Measurements from ENCODE around the gene COIL.

COIL gene

DNA sequence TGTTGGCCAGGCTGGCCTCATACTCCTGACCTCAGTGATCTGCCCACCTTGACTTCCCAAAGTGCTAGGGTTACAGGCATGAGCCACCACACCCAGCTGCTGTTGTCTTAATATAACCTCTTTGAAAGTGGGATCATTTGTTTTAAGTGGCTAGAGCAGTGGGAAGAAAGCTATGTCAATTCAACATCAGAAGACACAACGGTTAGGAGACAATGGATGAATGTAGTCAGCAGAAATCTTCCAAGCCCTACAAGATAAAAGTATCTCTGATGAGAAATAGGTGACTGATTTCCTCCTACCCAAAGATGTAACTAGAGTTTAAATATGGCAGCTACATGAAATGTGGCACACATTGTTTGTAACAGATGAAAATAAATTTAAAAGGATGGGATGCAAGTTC, 27.0 kb downstream of the COIL start:
- Histone ChIP-seq H3K4me1 (ENCODE audit: control insufficient read depth in 1 of 2, insufficient read depth in 2 of 2, low read length in 2 of 2) (no peaks in the 10 kb centered on the region), H3K9me3 (ENCODE audit: control insufficient read depth in 1 of 2, low read length in 2 of 2) (no peaks in the 10 kb centered on the region), H3K4me3 (ENCODE audit: low read depth in 1 of 2, low read length in 2 of 2) (no peak overlapping the region), H3K27me3 (ENCODE audit: low read depth, low read length) (no peaks in the 10 kb centered on the region), H3K27ac (ENCODE audit: low read length) (no peak overlapping the region), H3K36me3 (ENCODE audit: control insufficient read depth in 1 of 2, insufficient read depth in 2 of 2, low read length in 2 of 2) (peaks cover 14 to 40% of the 10 kb centered on the region in 2 donors)

DNA sequence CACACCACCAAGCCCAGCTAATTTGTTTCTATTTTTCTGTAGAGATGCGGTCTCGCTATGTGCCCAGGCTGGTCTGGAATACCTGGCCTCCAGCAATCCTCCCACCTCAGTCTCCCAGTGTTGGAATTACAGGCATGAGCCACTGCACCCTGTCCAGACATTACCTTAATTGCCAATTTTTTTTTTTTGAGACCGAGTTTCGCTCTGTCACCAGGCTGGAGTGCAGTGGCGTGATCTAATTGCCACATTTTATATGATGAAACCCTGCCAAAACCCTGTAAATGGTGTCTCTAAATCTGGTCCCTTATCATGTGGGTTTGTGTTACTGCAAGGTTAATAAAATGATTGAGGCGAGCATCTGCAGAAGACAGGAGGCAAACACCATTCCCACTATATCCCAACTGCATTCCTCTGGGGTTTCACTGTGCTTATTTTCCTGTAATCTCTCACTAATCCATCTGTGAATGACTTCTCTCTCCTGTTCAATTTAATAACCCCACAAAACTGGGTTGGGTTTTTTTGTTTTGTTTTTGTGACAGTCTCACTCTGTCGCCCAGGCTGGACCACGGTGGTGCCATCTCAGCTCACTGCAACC, 27.6 kb downstream of the COIL start:
- Histone ChIP-seq H3K9me3 (ENCODE audit: control insufficient read depth in 1 of 2, low read length in 2 of 2) (no peaks in the 10 kb centered on the region), H3K27ac (ENCODE audit: low read length) (no peak overlapping the region), H3K4me3 (ENCODE audit: low read depth in 1 of 2, low read length in 2 of 2) (no peak overlapping the region), H3K36me3 (ENCODE audit: control insufficient read depth in 1 of 2, insufficient read depth in 2 of 2, low read length in 2 of 2) (peaks cover 14 to 38% of the 10 kb centered on the region in 2 donors), H3K4me1 (ENCODE audit: control insufficient read depth in 1 of 2, insufficient read depth in 2 of 2, low read length in 2 of 2) (no peaks in the 10 kb centered on the region), H3K27me3 (ENCODE audit: low read depth, low read length) (no peaks in the 10 kb centered on the region)

DNA sequence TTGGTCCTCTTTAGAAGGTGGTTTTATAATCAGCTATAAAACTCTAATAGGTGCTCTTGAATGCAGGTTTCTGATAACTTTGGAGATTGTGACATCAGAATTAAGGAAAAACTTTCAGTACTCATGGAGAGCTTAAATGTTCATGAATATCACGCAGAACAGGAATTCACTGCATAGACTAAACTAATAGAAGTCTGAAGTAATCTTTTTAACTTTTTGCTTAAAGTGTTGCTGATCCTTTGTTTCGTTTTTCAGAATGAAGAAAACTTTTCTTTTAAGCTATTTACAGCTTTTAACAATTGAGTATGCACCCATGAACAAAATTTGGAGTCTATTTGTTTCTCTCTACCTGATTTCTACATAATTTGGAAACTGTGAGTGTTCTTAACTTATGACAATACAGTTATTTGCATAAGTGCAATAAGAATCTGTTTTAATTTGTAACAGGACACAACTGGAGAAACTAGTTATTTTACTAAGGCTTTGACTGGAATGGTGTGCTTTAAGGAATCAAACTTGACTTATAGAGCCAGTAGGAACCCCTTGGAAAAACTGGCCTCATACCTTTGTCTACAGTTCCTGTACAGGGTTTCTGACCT, 30.0 kb downstream of the COIL start:
- Histone ChIP-seq H3K4me1 (ENCODE audit: control insufficient read depth in 1 of 2, insufficient read depth in 2 of 2, low read length in 2 of 2) (no peaks in the 10 kb centered on the region), H3K9me3 (ENCODE audit: control insufficient read depth in 1 of 2, low read length in 2 of 2) (no peaks in the 10 kb centered on the region), H3K27ac (ENCODE audit: low read length) (no peak overlapping the region), H3K27me3 (ENCODE audit: low read depth, low read length) (no peaks in the 10 kb centered on the region), H3K4me3 (ENCODE audit: low read depth in 1 of 2, low read length in 2 of 2) (no peak overlapping the region), H3K36me3 (ENCODE audit: control insufficient read depth in 1 of 2, insufficient read depth in 2 of 2, low read length in 2 of 2) (peaks cover 5 to 24% of the 10 kb centered on the region in 2 donors)

DNA sequence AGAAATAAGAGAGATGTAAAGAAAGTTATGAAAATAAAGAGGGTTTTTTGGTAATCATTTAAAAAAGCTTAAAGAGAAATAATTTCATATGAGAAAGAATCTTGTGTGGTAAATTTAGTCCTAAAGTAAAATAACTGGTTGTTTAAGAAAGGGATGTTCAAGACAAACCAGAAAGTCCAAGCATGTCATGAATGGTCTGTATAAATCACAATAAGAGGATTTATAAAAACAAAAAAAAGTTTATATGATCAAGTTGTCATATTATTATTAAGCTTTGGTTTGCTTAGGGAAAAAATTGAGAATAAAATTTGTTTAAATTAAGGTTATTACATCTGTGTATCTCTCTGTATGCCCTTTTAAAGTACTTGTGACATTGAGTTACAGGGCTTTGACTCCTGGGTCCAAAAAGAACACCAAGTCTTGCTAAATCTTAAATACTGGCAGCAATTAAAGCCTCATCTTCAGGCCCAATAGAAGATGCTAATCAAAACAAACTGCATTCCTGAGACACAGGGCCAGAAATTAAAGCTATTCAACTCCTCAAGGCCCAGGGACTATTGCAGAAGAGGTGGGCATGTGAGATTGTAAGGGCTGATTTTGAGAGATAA, 31.4 kb downstream of the COIL start:
- peaks cover 5 to 10% of the 10 kb centered on the region in 2 donors for H3K36me3 ChIP-seq (ENCODE audit: control insufficient read depth in 1 of 2, insufficient read depth in 2 of 2, low read length in 2 of 2)
- H3K27ac ChIP-seq (ENCODE audit: low read length), result no peak overlapping the region
- H3K4me3 ChIP-seq (ENCODE audit: low read depth in 1 of 2, low read length in 2 of 2), result no peak overlapping the region
- no peaks in the 10 kb centered on the region for H3K9me3 ChIP-seq (ENCODE audit: control insufficient read depth in 1 of 2, low read length in 2 of 2)
- H3K27me3 ChIP-seq (ENCODE audit: low read depth, low read length), result no peaks in the 10 kb centered on the region
- no peaks in the 10 kb centered on the region for H3K4me1 ChIP-seq (ENCODE audit: control insufficient read depth in 1 of 2, insufficient read depth in 2 of 2, low read length in 2 of 2)

DNA sequence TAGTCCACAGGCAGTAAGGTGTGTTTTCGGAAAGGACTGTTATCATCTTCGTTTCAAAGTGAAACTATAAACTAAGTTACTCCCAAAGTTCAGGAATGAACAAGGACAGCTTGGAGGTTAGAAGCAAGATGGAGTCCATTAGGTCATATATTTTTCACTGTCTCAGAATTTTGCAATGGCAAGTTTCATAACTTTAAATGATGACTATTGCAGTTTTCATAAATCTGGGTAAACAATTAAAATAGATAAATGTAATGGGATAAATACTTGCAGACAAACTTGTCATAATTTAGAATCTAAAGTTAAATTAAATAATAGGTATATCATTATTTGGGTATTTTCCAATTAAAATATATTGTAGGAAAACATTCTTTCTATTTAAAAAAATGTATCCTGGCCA, 32.3 kb downstream of the COIL start:
- H3K36me3 ChIP-seq (ENCODE audit: control insufficient read depth in 1 of 2, insufficient read depth in 2 of 2, low read length in 2 of 2), result peaks cover 0 to 1% of the 10 kb centered on the region in 2 donors
- no peak overlapping the region for H3K4me3 ChIP-seq (ENCODE audit: low read depth in 1 of 2, low read length in 2 of 2)
- H3K27ac ChIP-seq (ENCODE audit: low read length), result no peak overlapping the region
- no peaks in the 10 kb centered on the region for H3K4me1 ChIP-seq (ENCODE audit: control insufficient read depth in 1 of 2, insufficient read depth in 2 of 2, low read length in 2 of 2)
- H3K27me3 ChIP-seq (ENCODE audit: low read depth, low read length), result no peaks in the 10 kb centered on the region
- H3K9me3 ChIP-seq (ENCODE audit: control insufficient read depth in 1 of 2, low read length in 2 of 2), result no peaks in the 10 kb centered on the region

DNA sequence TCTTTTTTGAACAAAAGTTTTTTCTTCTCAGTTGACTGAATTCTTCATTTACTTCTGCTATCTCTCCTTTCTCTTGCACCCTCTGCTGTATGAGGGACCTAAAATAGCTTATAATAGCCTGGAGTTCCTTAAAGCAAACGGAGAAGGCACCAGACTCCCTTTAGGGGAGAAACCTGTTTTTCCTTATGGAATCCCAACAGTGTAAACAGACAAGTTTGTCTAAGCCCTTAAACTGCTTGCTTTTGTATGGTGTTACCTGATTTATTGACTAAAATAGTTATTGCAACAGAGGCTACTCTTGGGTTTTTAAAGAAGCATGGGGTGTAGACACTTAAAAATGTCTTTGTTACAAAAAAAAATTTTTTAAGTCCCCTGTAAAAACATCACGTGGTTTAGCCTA, 34.1 kb downstream of the COIL start:
- H3K4me3 ChIP-seq (ENCODE audit: low read depth in 1 of 2, low read length in 2 of 2), result no peak overlapping the region
- H3K9me3 ChIP-seq (ENCODE audit: control insufficient read depth in 1 of 2, low read length in 2 of 2), result no peaks in the 10 kb centered on the region

DNA sequence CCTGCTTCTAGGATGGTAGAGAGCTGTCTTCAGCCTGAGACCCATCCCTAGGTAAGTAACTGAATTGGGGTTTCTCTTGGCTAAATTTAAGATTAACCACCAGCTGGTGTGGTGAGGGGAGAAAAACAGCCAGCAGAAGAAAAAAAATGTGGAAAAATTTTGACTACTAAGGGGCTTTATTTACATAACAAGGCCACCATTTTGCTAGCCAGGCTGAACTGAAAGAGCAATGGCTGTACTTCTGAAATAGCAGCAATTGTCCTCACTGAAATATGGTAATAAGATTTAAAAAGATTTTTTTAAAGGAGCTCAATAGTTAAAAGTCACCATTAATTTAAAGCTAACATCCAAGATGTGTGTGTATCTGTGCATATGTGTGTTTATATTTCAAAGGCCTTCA, 34.6 kb downstream of the COIL start:
- H3K4me1 ChIP-seq (ENCODE audit: control insufficient read depth in 1 of 2, insufficient read depth in 2 of 2, low read length in 2 of 2), result no peaks in the 10 kb centered on the region
- no peaks in the 10 kb centered on the region for H3K36me3 ChIP-seq (ENCODE audit: control insufficient read depth in 1 of 2, insufficient read depth in 2 of 2, low read length in 2 of 2)
- no peak overlapping the region for H3K27ac ChIP-seq (ENCODE audit: low read length)
- H3K4me3 ChIP-seq (ENCODE audit: low read depth in 1 of 2, low read length in 2 of 2), result no peak overlapping the region
- no peaks in the 10 kb centered on the region for H3K27me3 ChIP-seq (ENCODE audit: low read depth, low read length)
- no peaks in the 10 kb centered on the region for H3K9me3 ChIP-seq (ENCODE audit: control insufficient read depth in 1 of 2, low read length in 2 of 2)

More for the DNA sequence above, 34.1 kb downstream of the COIL start:
- no peaks in the 10 kb centered on the region for H3K4me1 ChIP-seq (ENCODE audit: control insufficient read depth in 1 of 2, insufficient read depth in 2 of 2, low read length in 2 of 2)
- H3K27me3 ChIP-seq (ENCODE audit: low read depth, low read length), result no peaks in the 10 kb centered on the region
- no peak overlapping the region for H3K27ac ChIP-seq (ENCODE audit: low read length)
- H3K36me3 ChIP-seq (ENCODE audit: control insufficient read depth in 1 of 2, insufficient read depth in 2 of 2, low read length in 2 of 2), result no peaks in the 10 kb centered on the region

DNA sequence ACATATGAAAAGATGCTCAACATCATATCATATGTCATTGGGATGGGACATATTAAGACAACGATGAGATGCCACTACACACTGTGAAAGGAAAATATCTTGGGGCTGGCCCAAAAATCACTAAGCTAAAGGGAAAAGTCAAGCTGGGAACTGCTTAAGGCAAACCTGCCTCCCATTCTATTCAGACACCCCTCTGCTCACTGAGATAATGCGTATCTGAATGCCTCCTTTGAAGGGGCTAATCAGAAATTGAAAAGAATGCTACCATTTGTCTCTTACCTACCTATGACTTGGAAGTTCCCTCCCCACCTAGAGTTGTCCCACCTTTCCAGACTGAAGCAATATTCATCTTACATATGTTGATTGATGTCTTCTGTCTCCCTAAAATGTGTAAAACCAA, 35.8 kb downstream of the COIL start:
- Histone ChIP-seq H3K27ac (ENCODE audit: low read length) (no peak overlapping the region), H3K36me3 (ENCODE audit: control insufficient read depth in 1 of 2, insufficient read depth in 2 of 2, low read length in 2 of 2) (no peaks in the 10 kb centered on the region), H3K9me3 (ENCODE audit: control insufficient read depth in 1 of 2, low read length in 2 of 2) (no peaks in the 10 kb centered on the region), H3K4me3 (ENCODE audit: low read depth in 1 of 2, low read length in 2 of 2) (no peak overlapping the region), H3K27me3 (ENCODE audit: low read depth, low read length) (no peaks in the 10 kb centered on the region), H3K4me1 (ENCODE audit: control insufficient read depth in 1 of 2, insufficient read depth in 2 of 2, low read length in 2 of 2) (no peaks in the 10 kb centered on the region)

DNA sequence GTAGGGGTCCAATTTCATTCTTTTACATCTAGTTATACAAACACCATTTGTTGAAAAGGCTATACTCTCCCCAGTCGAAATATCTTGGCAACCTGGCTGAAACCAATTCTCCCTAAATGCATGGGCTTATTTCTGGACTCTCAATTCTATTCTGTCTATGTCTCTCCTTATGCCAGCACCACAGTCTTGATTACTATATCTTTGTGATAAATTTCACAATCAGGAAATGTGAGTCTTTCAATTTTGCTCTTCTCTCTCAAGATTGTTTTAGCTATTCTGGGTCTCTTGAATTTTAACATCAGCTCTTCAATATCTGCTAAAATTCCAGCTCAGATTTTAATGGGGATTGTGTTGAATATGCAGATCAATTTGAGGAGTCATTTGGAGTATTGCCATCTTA, 41.1 kb downstream of the COIL start:
- no peaks in the 10 kb centered on the region for H3K27me3 ChIP-seq (ENCODE audit: low read depth, low read length)
- H3K27ac ChIP-seq (ENCODE audit: low read length), result no peak overlapping the region
- H3K4me1 ChIP-seq (ENCODE audit: control insufficient read depth in 1 of 2, insufficient read depth in 2 of 2, low read length in 2 of 2), result peaks cover 9% of the 10 kb centered on the region in 2 donors
- no peak overlapping the region for H3K4me3 ChIP-seq (ENCODE audit: low read depth in 1 of 2, low read length in 2 of 2)
- no peaks in the 10 kb centered on the region for H3K9me3 ChIP-seq (ENCODE audit: control insufficient read depth in 1 of 2, low read length in 2 of 2)
- H3K36me3 ChIP-seq (ENCODE audit: control insufficient read depth in 1 of 2, insufficient read depth in 2 of 2, low read length in 2 of 2), result no peaks in the 10 kb centered on the region

DNA sequence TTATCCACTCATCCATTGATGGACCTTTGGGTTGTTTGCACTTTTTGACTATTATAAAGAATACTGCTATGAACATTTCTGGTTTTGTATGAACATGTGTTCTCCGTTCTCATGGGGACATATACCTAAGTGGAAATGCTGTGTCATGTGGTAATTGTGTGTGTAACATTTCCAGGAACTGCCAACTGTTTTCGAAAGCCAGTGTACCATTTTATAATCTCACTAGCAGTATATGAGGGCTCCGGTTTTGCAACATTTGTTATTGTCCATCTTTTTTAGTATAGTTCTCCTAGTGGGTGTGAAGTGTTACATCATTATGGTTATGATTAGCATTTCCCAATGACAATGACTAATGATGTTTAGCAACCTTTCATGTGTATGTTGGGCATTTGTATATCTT, 41.9 kb downstream of the COIL start:
- Histone ChIP-seq H3K4me3 (ENCODE audit: low read depth in 1 of 2, low read length in 2 of 2) (no peak overlapping the region), H3K36me3 (ENCODE audit: control insufficient read depth in 1 of 2, insufficient read depth in 2 of 2, low read length in 2 of 2) (no peaks in the 10 kb centered on the region), H3K4me1 (ENCODE audit: control insufficient read depth in 1 of 2, insufficient read depth in 2 of 2, low read length in 2 of 2) (peaks cover 10% of the 10 kb centered on the region in 2 donors), H3K9me3 (ENCODE audit: control insufficient read depth in 1 of 2, low read length in 2 of 2) (no peaks in the 10 kb centered on the region), H3K27me3 (ENCODE audit: low read depth, low read length) (no peaks in the 10 kb centered on the region), H3K27ac (ENCODE audit: low read length) (peak overlapping the region; percentile 31)

DNA sequence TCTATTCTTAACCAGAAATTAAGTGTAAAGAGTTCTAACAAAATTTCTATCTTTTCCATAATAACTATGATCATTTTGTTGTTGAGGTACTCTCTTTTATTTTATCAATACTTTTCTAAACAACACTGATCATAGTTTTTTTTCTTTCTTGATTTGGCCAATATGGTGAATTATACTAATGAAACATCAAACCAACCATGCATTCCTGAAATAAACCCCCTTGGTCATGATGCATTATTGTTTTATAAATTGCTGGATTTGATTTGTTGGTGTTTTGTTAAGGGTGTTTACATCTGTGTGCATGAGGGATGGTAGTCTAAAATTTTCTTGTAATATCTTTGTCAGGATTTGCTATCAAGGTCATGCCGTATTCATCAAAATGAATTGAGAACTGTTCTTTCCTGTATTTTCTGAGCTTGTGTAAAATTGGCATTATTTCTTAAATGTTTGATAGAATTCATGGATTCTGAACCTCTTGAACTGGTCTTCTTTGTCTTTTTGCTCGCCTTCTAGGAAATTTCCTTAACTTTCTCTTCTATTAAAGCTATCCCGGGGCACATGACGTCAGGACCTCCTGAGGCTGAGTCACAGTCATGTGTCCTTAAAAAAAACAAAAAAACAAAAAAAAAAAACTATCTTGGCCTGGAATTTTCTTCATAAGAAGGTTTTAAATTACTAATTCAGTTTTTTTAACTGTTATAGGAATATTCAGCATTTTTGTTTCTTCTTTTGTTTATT, 43.1 kb downstream of the COIL start:
- Histone ChIP-seq H3K4me3 (ENCODE audit: low read depth in 1 of 2, low read length in 2 of 2) (no peak overlapping the region), H3K27ac (ENCODE audit: low read length) (no peak overlapping the region), H3K9me3 (ENCODE audit: control insufficient read depth in 1 of 2, low read length in 2 of 2) (no peaks in the 10 kb centered on the region), H3K36me3 (ENCODE audit: control insufficient read depth in 1 of 2, insufficient read depth in 2 of 2, low read length in 2 of 2) (no peaks in the 10 kb centered on the region), H3K27me3 (ENCODE audit: low read depth, low read length) (no peaks in the 10 kb centered on the region), H3K4me1 (ENCODE audit: control insufficient read depth in 1 of 2, insufficient read depth in 2 of 2, low read length in 2 of 2) (peaks cover 10 to 15% of the 10 kb centered on the region in 2 donors)
